GM21367 (cell line): ENCODE measurements around the gene SPANXD.
"Not testable (repeated sequence)": the region's sequence is repeated elsewhere in the genome, so short reads cannot be mapped to it uniquely, and the experiment has no call there.

Source experiments
- ATAC-seq: cut with Tn5 transposase; IDR thresholded peaks from one replicate; pipeline ENCODE4 v1.9.1; 2021; ENCODE audit not compliant: unreplicated experiment

SPANXD gene

GRCh38 chrX:141698639-141699038 is at the start of gene SPANXD:
Gene SPANXD (minus strand): TSS chrX:141698739. CDS start chrX:141698405, 334 bp downstream.
- ATAC-seq, result not testable (repeated sequence)

- no peak for ATAC-seq
These were observed 44.1 kb upstream of the SPANXD start for GRCh38 chrX:141742666-141743065.

GRCh38 chrX:141736656-141737055 is 38.1 kb upstream of the SPANXD start:
- no peak for ATAC-seq

GRCh38 chrX:141733371-141733770 is 34.8 kb upstream of the SPANXD start:
- ATAC-seq, result no peak

- no peak for ATAC-seq
These were observed 33.5 kb upstream of the SPANXD start for GRCh38 chrX:141732031-141732430.

GRCh38 chrX:141724186-141724585 is 25.6 kb upstream of the SPANXD start:
- ATAC-seq, result no peak

- ATAC-seq, result no peak
These were observed 16.1 kb upstream of the SPANXD start for GRCh38 chrX:141714680-141715079.

GRCh38 chrX:141701072-141701471 is 2.5 kb upstream of the SPANXD start:
- no peak for ATAC-seq

GRCh38 chrX:141673946-141674345 is 24.6 kb downstream of the SPANXD start:
- no peak for ATAC-seq

GRCh38 chrX:141669689-141670088 is 28.9 kb downstream of the SPANXD start:
- ATAC-seq, result no peak

GRCh38 chrX:141668371-141668770 is 30.2 kb downstream of the SPANXD start:
- ATAC-seq, result no peak

- ATAC-seq, result no peak
These were observed 35.8 kb downstream of the SPANXD start for GRCh38 chrX:141662781-141663180.

GRCh38 chrX:141652286-141652685 is 46.3 kb downstream of the SPANXD start:
- ATAC-seq, result no peak
